ENCODE measurements around the gene ADIPOR2.

GRCh38 chr12:1645819-1646218 lies 45.1 kb upstream of the ADIPOR2 start:
- no peak for TF ChIP-seq CTCF (IDR thresholded peaks at IDR 0.05; ENCODE audit: low read depth, low read length, missing input control)
- TF ChIP-seq EGR1 (IDR thresholded peaks at IDR 0.05; ENCODE audit: low read depth in 2 of 2) = no peak
- no peak for TF ChIP-seq GABPA (IDR thresholded peaks at IDR 0.05 in 1 of 2, conservative IDR thresholded peaks at IDR 0.05 in 1 of 2)
- TF ChIP-seq, protein P1, sequence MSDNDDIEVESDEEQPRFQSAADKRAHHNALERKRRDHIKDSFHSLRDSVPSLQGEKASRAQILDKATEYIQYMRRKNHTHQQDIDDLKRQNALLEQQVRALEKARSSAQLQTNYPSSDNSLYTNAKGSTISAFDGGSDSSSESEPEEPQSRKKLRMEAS (IDR thresholded peaks at IDR 0.05) = no peak
- no peak for TF ChIP-seq RAD21 (IDR thresholded peaks at IDR 0.05)
- no peak for TF ChIP-seq HNF4A (conservative IDR thresholded peaks at IDR 0.05)
- no peak for TF ChIP-seq FOXA1 (IDR thresholded peaks at IDR 0.05)
- TF ChIP-seq, protein P2, sequence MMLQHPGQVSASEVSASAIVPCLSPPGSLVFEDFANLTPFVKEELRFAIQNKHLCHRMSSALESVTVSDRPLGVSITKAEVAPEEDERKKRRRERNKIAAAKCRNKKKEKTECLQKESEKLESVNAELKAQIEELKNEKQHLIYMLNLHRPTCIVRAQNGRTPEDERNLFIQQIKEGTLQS (IDR thresholded peaks at IDR 0.05) = no peak
- TF ChIP-seq REST (IDR thresholded peaks at IDR 0.05) = no peak
- TF ChIP-seq SP1 (IDR thresholded peaks at IDR 0.05) = no peak
